IMR-90 (cell line): ENCODE results near the gene VPS26B. TPM values are rescaled to one million over a fixed set of nuclear protein-coding genes. Genes with fewer than 3 reads are reported as not detected.

Source experiments
- ATAC-seq: fragments of 200-7000 bp; cut with Tn5 transposase; 2 replicates; pipeline ENCODE4 v1.9.1; 2020; ENCODE audit warnings: low read depth, mild to moderate bottlenecking, moderate library complexity
- BruUV-seq: library from RNA; stranded (reverse); fragments of 400-500 nt; replicated peaks from 2 replicates; lab custom pipeline; 2021; lab: Mats Ljungman, UMichigan
- CTCF ChIA-PET: fragments of 300-600 bp; formaldehyde crosslinking; extraction: SDS; loops from one replicate; lab custom pipeline; 2021; ENCODE audit warnings: antibody characterized with exemption; lab: Yijun Ruan, JAX
- POLR2A ChIA-PET: fragments of 300-600 bp; sonication (Branson Sonifier 250); formaldehyde crosslinking; loops from one replicate; lab custom pipeline; 2022; ENCODE audit warnings: antibody characterized with exemption; ENCODE audit not compliant: unreplicated experiment; lab: Charles Lee
- DNase-seq: peaks from one replicate; pipeline ENCODE4 v3.0.0; 2013
- H2AFZ ChIP-seq: replicated peaks from 2 replicates; pipeline ENCODE3; 2013; ENCODE audit warnings: low read length, mild to moderate bottlenecking; ENCODE audit not compliant: poor library complexity
- H2AK5ac ChIP-seq: 2 replicates; pipeline ENCODE4 v1.6.1; 2013; ENCODE audit warnings: low read depth, low read length, inconsistent platforms
- H2AK9ac ChIP-seq: replicated peaks from 2 replicates; pipeline ENCODE3; 2013; ENCODE audit warnings: mild to moderate bottlenecking, low read depth, low read length, moderate library complexity; ENCODE audit not compliant: poor library complexity
- H2BK120ac ChIP-seq: 2 replicates; pipeline ENCODE4 v1.6.1; 2013; ENCODE audit warnings: low read depth, low read length, inconsistent platforms
- H2BK15ac ChIP-seq: 3 replicates; pipeline ENCODE4 v1.6.1; 2013; ENCODE audit warnings: low read depth, low read length, inconsistent platforms
- H2BK20ac ChIP-seq: 2 replicates; pipeline ENCODE4 v1.6.1; 2013; ENCODE audit warnings: low read depth, mild to moderate bottlenecking, inconsistent platforms, low read length, moderate library complexity
- H2BK5ac ChIP-seq: 2 replicates; pipeline ENCODE4 v1.6.1; 2013; ENCODE audit warnings: mild to moderate bottlenecking, low read depth, low read length, inconsistent platforms; ENCODE audit not compliant: poor library complexity, severe bottlenecking
- H3K14ac ChIP-seq: replicated peaks from 2 replicates; pipeline ENCODE4 v1.6.1; 2013; ENCODE audit warnings: low read depth, low read length, inconsistent platforms
- H3K18ac ChIP-seq: 2 replicates; pipeline ENCODE4 v1.6.1; 2013; ENCODE audit warnings: low read depth, low read length, control low read depth
- H3K23ac ChIP-seq: 2 replicates; pipeline ENCODE4 v1.6.1; 2013; ENCODE audit warnings: low read depth, low read length, inconsistent platforms
- H3K27ac ChIP-seq: 2 replicates; pipeline ENCODE4 v1.5.1; 2013; ENCODE audit warnings: mild to moderate bottlenecking, control low read depth, low read length; ENCODE audit not compliant: insufficient read depth
- H3K27me3 ChIP-seq: 2 replicates; pipeline ENCODE4 v1.6.1; 2013; ENCODE audit warnings: low read length; ENCODE audit not compliant: control insufficient read depth, insufficient read depth
- H3K36me3 ChIP-seq: 2 replicates; pipeline ENCODE4 v1.6.1; 2013; ENCODE audit warnings: low read length, mixed read lengths; ENCODE audit not compliant: control insufficient read depth, insufficient read depth
- H3K4ac ChIP-seq: 2 replicates; pipeline ENCODE4 v1.6.1; 2013; ENCODE audit warnings: low read depth, low read length, inconsistent platforms
- H3K4me1 ChIP-seq: 2 replicates; pipeline ENCODE4 v1.6.1; 2013; ENCODE audit warnings: low read length, mixed read lengths; ENCODE audit not compliant: control insufficient read depth, insufficient read depth
- H3K4me2 ChIP-seq: 2 replicates; pipeline ENCODE4 v1.6.1; 2013; ENCODE audit warnings: low read depth, mild to moderate bottlenecking, control low read depth, low read length, moderate library complexity
- H3K4me3 ChIP-seq: 2 replicates; pipeline ENCODE4 v1.5.1; 2013; ENCODE audit warnings: low read depth, mild to moderate bottlenecking, control low read depth, low read length, moderate library complexity; ENCODE audit not compliant: insufficient read depth
- H3K56ac ChIP-seq: 2 replicates; pipeline ENCODE4 v1.6.1; 2013; ENCODE audit warnings: low read length, inconsistent platforms; ENCODE audit not compliant: insufficient read depth; ENCODE audit errors: extremely low read depth
- H3K79me1 ChIP-seq, 2 experiments: 2 replicates each; pipeline ENCODE4 v1.6.1; 2013; ENCODE audit warnings: low read length in 2 of 2, inconsistent platforms in 1 of 2, low read depth in 1 of 2
- H3K9ac ChIP-seq: 2 replicates; pipeline ENCODE4 v1.6.1; 2013; ENCODE audit warnings: low read depth, low read length, control low read depth
- H3K9me1 ChIP-seq: 2 replicates; pipeline ENCODE4 v1.6.1; 2013; ENCODE audit warnings: low read length, inconsistent platforms; ENCODE audit not compliant: insufficient read depth
- H3K9me3 ChIP-seq: 2 replicates; pipeline ENCODE4 v1.6.1; 2013; ENCODE audit warnings: low read length; ENCODE audit not compliant: control insufficient read depth, insufficient read depth
- H4K20me1 ChIP-seq: 2 replicates; pipeline ENCODE4 v1.6.1; 2013; ENCODE audit warnings: low read length, inconsistent platforms; ENCODE audit not compliant: insufficient read depth
- H4K5ac ChIP-seq: 2 replicates; pipeline ENCODE4 v1.6.1; 2013; ENCODE audit warnings: mild to moderate bottlenecking, low read depth, low read length, control low read depth
- H4K8ac ChIP-seq, 2 experiments: 2 replicates each; pipeline ENCODE4 v1.6.1; 2013; ENCODE audit warnings: low read depth in 2 of 2, low read length in 2 of 2, control low read depth in 1 of 2, inconsistent platforms in 1 of 2
- H4K91ac ChIP-seq: 2 replicates; pipeline ENCODE4 v1.6.1; 2013; ENCODE audit warnings: low read depth, low read length, inconsistent platforms; ENCODE audit not compliant: insufficient read depth
- BHLHE40 ChIP-seq: fragments of 150-350 bp; IDR thresholded peaks from 2 replicates; pipeline ENCODE4 v1.6.1; 2016; ENCODE audit warnings: mild to moderate bottlenecking, low read depth, low read length
- CEBPB ChIP-seq: IDR thresholded peaks from 2 replicates; pipeline ENCODE4 v1.6.1; 2012; ENCODE audit warnings: low read depth, low read length, improper control_type of control experiment
- CHD1 ChIP-seq: IDR thresholded peaks from 2 replicates; pipeline ENCODE4 v1.6.1; 2012; ENCODE audit warnings: low read depth, low read length, improper control_type of control experiment
- CTCF ChIP-seq: conservative IDR thresholded peaks from 2 replicates; pipeline ENCODE4 v1.5.1; 2012; ENCODE audit warnings: mild to moderate bottlenecking, low read depth, low read length, improper control_type of control experiment
- ELK1 ChIP-seq: fragments of 150-350 bp; IDR thresholded peaks from 2 replicates; pipeline ENCODE4 v1.6.1; 2016; ENCODE audit warnings: low read depth, mild to moderate bottlenecking, low read length, moderate library complexity, borderline replicate concordance
- FOS ChIP-seq: fragments of 150-350 bp; IDR thresholded peaks from 2 replicates; pipeline ENCODE4 v1.6.1; 2016; ENCODE audit warnings: low read depth, low read length
- MAFK ChIP-seq: IDR thresholded peaks from 2 replicates; pipeline ENCODE4 v1.6.1; 2012; ENCODE audit warnings: low read depth, low read length, improper control_type of control experiment
- MAZ ChIP-seq: IDR thresholded peaks from 2 replicates; pipeline ENCODE4 v1.6.1; 2012; ENCODE audit warnings: low read depth, mild to moderate bottlenecking, low read length, improper control_type of control experiment, moderate library complexity, borderline replicate concordance
- MXI1 ChIP-seq: IDR thresholded peaks from 2 replicates; pipeline ENCODE4 v1.6.1; 2012; ENCODE audit warnings: low read depth, mild to moderate bottlenecking, low read length, moderate library complexity, borderline replicate concordance
- NFE2L2 ChIP-seq: fragments of 150-350 bp; IDR thresholded peaks from 2 replicates; pipeline ENCODE4 v1.6.1; 2016; ENCODE audit warnings: low read depth, mild to moderate bottlenecking, low read length
- POLR2A ChIP-seq: IDR thresholded peaks from 2 replicates; pipeline ENCODE4 v1.6.1; 2012; ENCODE audit warnings: mild to moderate bottlenecking, low read depth, low read length
- RAD21 ChIP-seq: IDR thresholded peaks from 2 replicates; pipeline ENCODE4 v1.6.1; 2012; ENCODE audit warnings: low read length, improper control_type of control experiment
- RCOR1 ChIP-seq: IDR thresholded peaks from 2 replicates; pipeline ENCODE4 v1.6.1; 2012; ENCODE audit warnings: mild to moderate bottlenecking, low read length, improper control_type of control experiment; ENCODE audit not compliant: insufficient replicate concordance
- RFX5 ChIP-seq: IDR thresholded peaks from 2 replicates; pipeline ENCODE4 v1.8.0; 2012; ENCODE audit warnings: low read depth, mild to moderate bottlenecking, low read length, moderate library complexity
- SMC3 ChIP-seq: fragments of 150-350 bp; IDR thresholded peaks from 2 replicates; pipeline ENCODE4 v1.6.1; 2016; ENCODE audit warnings: low read depth, mild to moderate bottlenecking, antibody characterized with exemption, low read length, moderate library complexity
- USF2 ChIP-seq: fragments of 150-350 bp; IDR thresholded peaks from 2 replicates; pipeline ENCODE4 v1.6.1; 2017; ENCODE audit warnings: mild to moderate bottlenecking, antibody characterized with exemption, low read length, low read depth
- WGBS, 2 experiments: methylation state at CpG; one replicate each; pipeline versions ENCODE4 v1.1.5 to v1.1.7; 2013; ENCODE audit warnings: missing lambda C conversion rate in 2 of 2; ENCODE audit not compliant: insufficient read length in 1 of 2; ENCODE audit errors: extremely low coverage in 2 of 2; 5-methylcytosine and 5-hydroxymethylcytosine counted together
- dilution Hi-C: fragments of 300-500 bp; cut with HindIII; formaldehyde crosslinking; loops from one replicate; pipeline ENCODE4 v1.14.3; 2018; ENCODE audit warnings: low sequenced_read_pairs; ENCODE audit not compliant: unreplicated experiment
- in situ Hi-C: fragments of 300-500 bp; cut with MboI; formaldehyde crosslinking; loops from 3 replicates; pipeline ENCODE4 v1.14.3; 2019; ENCODE audit warnings: low sequenced_read_pairs, inconsistent platforms, mixed read lengths
- intact Hi-C: fragments of 100-400 bp; cut with micrococcal nuclease; formaldehyde crosslinking; loops from 2 replicates; pipeline ENCODE4 v1.10.0; 2022
- polyA plus RNA-seq, 3 experiments: library from polyadenylated mRNA; depleted of rRNA; stranded (reverse); fragments of >200 nt; gene quantifications; 2 replicates each; pipeline ENCODE4 v1.2.3, GENCODE V29; 2012; ENCODE audit warnings: low replicate concordance in 1 of 3
- total RNA-seq: library from RNA; depleted of rRNA; stranded (reverse); fragments of >200 nt; gene quantifications from 2 replicates; pipeline ENCODE4 v1.2.3, GENCODE V29; 2012

The VPS26B gene
- total and polyA plus RNA-seq, 2 of the 4 experiments (the other 2 are of a cell fraction), result 41.6 to 51.1 TPM

- CTCF ChIA-PET, result no interaction called here
- Histone ChIP-seq H2BK20ac (no peak overlapping the region), H2BK15ac (no peak overlapping the region), H2BK5ac (no peak overlapping the region), H3K9me1 (peaks cover 18% of the 10 kb centered on the region), H3K9ac (no peak overlapping the region), H2AK5ac (no peak overlapping the region), H2BK120ac (no peak overlapping the region), H3K9me3 (no peaks in the 10 kb centered on the region), H3K18ac (no peak overlapping the region), H3K4me2 (peak overlapping the region; percentile 10; the same call in 1 of the 2 replicates), H3K4me3 (no peak overlapping the region), H3K27me3 (no peaks in the 10 kb centered on the region), H3K4me1 (peaks cover 3% of the 10 kb centered on the region; the same call in 1 of the 2 replicates), H3K56ac (no peak overlapping the region), H3K27ac (no peak overlapping the region), H4K91ac (no peak overlapping the region), H3K23ac (no peak overlapping the region), H3K4ac (no peak overlapping the region), H3K14ac (no peak overlapping the region), H4K8ac (no peak overlapping the region), H2AK9ac (no peak overlapping the region), H2AFZ (no peak overlapping the region), H4K20me1 (peaks cover 31% of the 10 kb centered on the region), H4K5ac (no peak overlapping the region), H3K36me3 (peaks cover 2% of the 10 kb centered on the region; the same call in 1 of the 2 replicates), H3K79me1 (peaks cover 20 to 64% of the 10 kb centered on the region in 2 experiments)
- no TSS peak for BruUV-seq
- dilution Hi-C loops (no loop called here), in situ Hi-C loops (no loop called here), intact Hi-C loops (loop anchor here (10.0 kb wide), 2 partner anchors 182 to 302 kb away; no protein-coding TSS in a partner anchor)
- DNase-seq (peak; percentile 3), ATAC-seq (no peak)
- no peak for TF ChIP-seq MXI1
- no peak for TF ChIP-seq MAFK
- no peak for TF ChIP-seq CHD1
- TF ChIP-seq RCOR1, result no peak
- TF ChIP-seq NFE2L2, result no peak
- TF ChIP-seq BHLHE40, result no peak
- no peak for TF ChIP-seq SMC3
- no peak for TF ChIP-seq FOS
- TF ChIP-seq RFX5, result no peak
- no peak for TF ChIP-seq MAZ
- no peak for TF ChIP-seq CEBPB
- TF ChIP-seq ELK1, result no peak
- TF ChIP-seq USF2, result no peak
- TF ChIP-seq RAD21, result no peak
- no peak for TF ChIP-seq POLR2A
- TF ChIP-seq CTCF, result no peak
- WGBS, 2 experiments, result 80% methylated on average over 1 of the region's 5 CpGs; no CpG with 5 or more reads in 1 of the 2 experiments
- POLR2A ChIA-PET, result no interaction called here
Measured at GRCh38 chr11:134226806-134227325, 2.4 kb downstream of the VPS26B start.
